K562 (cell line): ENCODE results near the gene ZSWIM7.

Source experiments
- CTCF ChIP-seq, 3 experiments: IDR thresholded peaks in 2 of 3; conservative IDR thresholded peaks in 1 of 3; 2 replicates each; pipeline ENCODE4 v1.5.1; 2011 to 2012; ENCODE audit warnings: low read length in 3 of 3, mild to moderate bottlenecking in 3 of 3, control low read depth in 2 of 3, improper control_type of control experiment in 1 of 3, inconsistent platforms in 1 of 3, low read depth in 1 of 3, mixed read lengths in 1 of 3, moderate library complexity in 1 of 3; ENCODE audit not compliant: insufficient read depth in 2 of 3
- EZH2 ChIP-seq: IDR thresholded peaks from 2 replicates; pipeline ENCODE4 v1.6.1; 2012; ENCODE audit warnings: low read depth, mild to moderate bottlenecking, inconsistent platforms, low read length, borderline replicate concordance
- FOXO4 ChIP-seq: fragments of 450-650 bp; formaldehyde crosslinking; IDR thresholded peaks from 2 replicates; pipeline ENCODE4 v1.4.0; 2020; ENCODE audit warnings: mild to moderate bottlenecking, moderate library complexity
- SRSF9 ChIP-seq: fragments of 200-400 bp; formaldehyde crosslinking; IDR thresholded peaks from 2 replicates; pipeline ENCODE4 v1.6.1; 2017; ENCODE audit warnings: low read depth, low read length, borderline replicate concordance
- TBP ChIP-seq: optimal IDR thresholded peaks from 2 replicates; pipeline ENCODE3; 2011; ENCODE audit warnings: low read depth, low read length, improper control_type of control experiment
- TOE1 ChIP-seq, 2 experiments: fragments of 450-650 bp in 1 of 2; sonication (generic) in 1 of 2; formaldehyde crosslinking in 1 of 2; IDR thresholded peaks; 2 replicates each; pipeline versions ENCODE4 v1.7.1 to v1.8.0; 2016 to 2022; ENCODE audit warnings: borderline replicate concordance in 2 of 2, mild to moderate bottlenecking in 2 of 2, antibody characterized with exemption in 1 of 2, inconsistent platforms in 1 of 2, low read depth in 1 of 2, missing genetic modification reagents in 1 of 2, moderate library complexity in 1 of 2
- XRCC4 ChIP-seq: IDR thresholded peaks from one replicate; pipeline ENCODE4 v1.6.1; 2011; ENCODE audit not compliant: insufficient read depth, insufficient read length; ENCODE audit errors: extremely low read depth

- TF ChIP-seq TBP (no peak), FOXO4 (CRISPR knock-in tag) (no peak), CTCF (IDR thresholded peaks at IDR 0.05 in 2 of 3, conservative IDR thresholded peaks at IDR 0.05 in 1 of 3; ENCODE audit: insufficient read depth in 2 of 3, low read depth in 1 of 3, low read length in 3 of 3) (no peak), XRCC4 (no peak), TOE1 (IDR thresholded peaks at IDR 0.05; ENCODE audit: borderline replicate concordance) (no peak), TOE1 (CRISPR knock-in tag; IDR thresholded peaks at IDR 0.05; ENCODE audit: borderline replicate concordance, low read depth) (no peak), EZH2 (no peak), SRSF9 (no peak)
Observed at GRCh38 chr17:16025202-16025601, 25.7 kb upstream of the ZSWIM7 start.
